H7 (cell line): ENCODE measurements around the gene RAB3B. TPM values are rescaled to one million over a fixed set of nuclear protein-coding genes. Genes with fewer than 3 reads are reported as not detected.
"Not testable (repeated sequence)": the region's sequence is repeated elsewhere in the genome, so short reads cannot be mapped to it uniquely, and the experiment has no call there.

Experiments used
- DNase-seq: peaks from one replicate; pipeline ENCODE4 v3.0.0; 2012
- H3K27me3 ChIP-seq: 2 replicates; pipeline ENCODE4 v1.6.0; 2011; ENCODE audit warnings: mild to moderate bottlenecking, low read length; ENCODE audit not compliant: control insufficient read depth, insufficient read depth
- H3K36me3 ChIP-seq: replicated peaks from 2 replicates; pipeline ENCODE4 v1.5.1; 2011; ENCODE audit warnings: low read length; ENCODE audit not compliant: control insufficient read depth, insufficient read depth
- H3K4me3 ChIP-seq: 2 replicates; pipeline ENCODE4 v1.5.1; 2011; ENCODE audit warnings: low read depth, mild to moderate bottlenecking, control low read depth, low read length, moderate library complexity; ENCODE audit not compliant: insufficient read depth
- total RNA-seq: library from RNA; depleted of rRNA; stranded (reverse); fragments of >200 nt; shearing (Covaris generic); gene quantifications from 2 replicates; pipeline ENCODE4 v1.2.3, GENCODE V29; 2014

The RAB3B gene
- total RNA-seq, 1 experiment from 2014 or later: 22.4 TPM

DNA sequence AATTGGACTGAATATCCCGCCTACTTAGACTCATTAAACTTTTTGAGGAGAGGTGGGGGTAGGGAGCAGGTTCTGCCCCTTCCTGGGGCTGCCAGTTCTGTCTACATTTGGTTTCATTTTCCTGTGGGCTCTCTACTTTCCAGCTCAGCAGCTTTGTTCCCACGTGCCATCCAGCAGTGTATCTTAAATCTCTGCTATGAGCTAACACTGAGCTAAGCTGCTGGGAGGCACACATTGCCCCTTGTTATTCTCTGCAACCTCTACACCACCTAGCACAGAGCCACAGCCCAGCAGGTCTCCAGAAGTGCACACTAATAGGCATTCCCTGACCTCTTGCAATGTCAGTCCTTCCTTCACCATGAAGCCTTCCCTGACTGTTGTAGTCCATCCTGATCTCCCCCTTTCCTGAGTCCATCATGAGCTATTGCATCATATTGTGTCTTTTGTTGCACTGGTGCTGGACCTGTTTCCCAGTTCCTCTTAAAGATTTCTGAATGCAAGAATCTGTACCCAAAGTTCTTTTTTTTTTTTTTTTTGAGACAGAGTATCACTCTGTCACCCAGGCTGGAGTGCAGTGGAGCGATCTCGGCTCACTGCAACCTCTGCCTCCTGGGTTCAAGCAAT is 83.3 kb downstream of the RAB3B start:
- no peak overlapping the region for H3K4me3 ChIP-seq
- H3K36me3 ChIP-seq: no peaks in the 10 kb centered on the region; the same call in none of the 2 replicates
- no peaks in the 10 kb centered on the region for H3K27me3 ChIP-seq
- DNase-seq: no peak

- Histone ChIP-seq H3K4me3 (no peak overlapping the region), H3K36me3 (no peaks in the 10 kb centered on the region; the same call in none of the 2 replicates), H3K27me3 (no peaks in the 10 kb centered on the region)
- DNase-seq: no peak
Observed at GRCh38 chr1:51906306-51907078, 84.0 kb downstream of the RAB3B start.

- H3K27me3 ChIP-seq: no peaks in the 10 kb centered on the region
- no peaks in the 10 kb centered on the region for H3K36me3 ChIP-seq
- H3K4me3 ChIP-seq: no peak overlapping the region
- no peak for DNase-seq
Observed at GRCh38 chr1:51902456-51902855, 88.0 kb downstream of the RAB3B start.

DNA sequence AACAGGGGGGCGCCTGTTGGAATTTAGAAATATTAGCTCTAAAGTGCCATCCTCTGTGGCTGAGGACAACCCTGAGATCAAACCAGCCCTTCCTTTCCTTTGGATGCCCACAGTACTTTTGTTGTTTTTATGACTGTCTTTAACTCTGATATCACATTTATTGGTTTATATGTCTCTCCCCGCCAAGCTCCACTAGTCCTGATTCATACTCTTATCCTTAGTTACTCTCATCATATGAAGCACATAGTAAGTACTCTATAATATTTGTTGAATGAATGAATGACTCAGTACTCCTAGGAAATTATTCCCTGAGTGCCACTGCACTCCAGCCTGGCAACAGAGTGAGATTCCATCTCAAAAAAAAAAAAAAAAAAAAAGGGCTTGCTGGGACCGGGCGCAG is 89.3 kb downstream of the RAB3B start:
- H3K4me3 ChIP-seq: no peak overlapping the region
- H3K27me3 ChIP-seq: no peaks in the 10 kb centered on the region

GRCh38 chr1:51899022-51899421 is 91.5 kb downstream of the RAB3B start:
- Histone ChIP-seq H3K4me3 (no peak overlapping the region), H3K27me3 (no peaks in the 10 kb centered on the region), H3K36me3 (no peaks in the 10 kb centered on the region)
- DNase-seq: no peak

More for the DNA sequence above, 89.3 kb downstream of the RAB3B start:
- H3K36me3 ChIP-seq: no peaks in the 10 kb centered on the region
- no peak for DNase-seq

DNA sequence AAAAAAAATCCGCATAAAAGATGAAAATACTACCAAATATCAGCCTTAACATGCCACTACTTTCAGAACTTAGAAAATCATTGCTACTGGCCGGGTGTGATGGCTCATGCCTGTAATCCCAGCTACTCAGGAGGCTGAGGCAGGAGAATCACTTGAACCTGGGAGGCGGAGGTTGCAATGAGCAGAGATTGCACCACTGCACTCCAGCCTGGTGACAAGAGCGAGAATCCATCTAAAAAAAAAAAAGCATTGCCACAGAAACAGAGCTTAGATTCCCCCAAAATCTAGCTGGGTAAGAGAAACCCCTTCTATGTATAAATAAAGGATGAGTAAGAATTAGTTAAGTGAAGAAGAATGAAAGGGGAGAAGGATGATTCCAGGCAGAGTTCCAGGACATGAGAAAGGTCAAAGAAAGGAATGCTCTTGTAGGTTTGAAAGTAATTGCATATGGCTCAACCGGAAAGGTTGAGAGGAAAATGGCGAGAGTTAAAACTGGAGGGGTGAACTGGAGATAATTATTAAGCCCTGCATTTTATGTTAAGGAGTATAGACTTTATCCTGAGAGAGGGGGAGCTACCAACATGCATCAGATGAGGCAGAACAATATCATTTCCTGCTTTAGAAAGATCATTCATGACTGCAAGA is 92.3 kb downstream of the RAB3B start:
- H3K4me3 ChIP-seq: no peak overlapping the region
- H3K36me3 ChIP-seq: no peaks in the 10 kb centered on the region
- no peak for DNase-seq
- H3K27me3 ChIP-seq: no peaks in the 10 kb centered on the region

DNA sequence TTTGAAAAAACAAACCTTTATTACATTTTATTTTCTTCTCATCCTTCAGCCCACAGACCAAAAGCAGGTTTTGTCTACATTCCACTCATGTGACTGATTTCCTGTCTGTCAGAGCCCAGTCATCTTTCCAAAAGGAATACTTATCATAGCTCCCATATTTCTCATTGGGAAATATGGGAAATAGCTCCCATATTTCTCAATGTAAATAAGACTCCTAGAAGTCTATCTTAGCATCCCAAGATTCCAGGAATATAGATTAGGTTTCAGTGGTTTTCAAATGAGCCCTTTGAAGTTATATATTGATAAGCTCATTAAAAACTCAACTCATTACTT is 92.8 kb downstream of the RAB3B start:
- H3K36me3 ChIP-seq: no peaks in the 10 kb centered on the region
- H3K4me3 ChIP-seq: no peak overlapping the region
- H3K27me3 ChIP-seq: no peaks in the 10 kb centered on the region
- no peak for DNase-seq

DNA sequence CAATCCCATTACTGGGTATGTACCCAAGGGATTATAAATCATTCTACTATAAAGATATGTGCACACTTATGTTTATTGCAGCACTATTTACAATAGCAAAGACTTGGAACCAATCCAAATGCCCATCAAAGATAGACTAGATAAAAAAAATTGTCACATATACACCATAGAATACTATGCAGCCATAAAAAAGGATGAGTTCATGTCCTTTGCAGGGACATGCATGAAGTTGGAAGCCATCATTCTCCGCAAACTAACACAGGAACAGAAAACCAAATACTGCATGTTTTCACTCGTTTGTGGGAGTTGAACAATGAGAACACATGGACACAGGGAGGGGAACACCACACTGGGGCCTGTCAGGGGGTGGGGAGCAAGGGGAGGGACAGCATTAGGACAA is 95.8 kb downstream of the RAB3B start:
- not testable (repeated sequence) for DNase-seq, H3K4me3 ChIP-seq, H3K27me3 ChIP-seq, H3K36me3 ChIP-seq

DNA sequence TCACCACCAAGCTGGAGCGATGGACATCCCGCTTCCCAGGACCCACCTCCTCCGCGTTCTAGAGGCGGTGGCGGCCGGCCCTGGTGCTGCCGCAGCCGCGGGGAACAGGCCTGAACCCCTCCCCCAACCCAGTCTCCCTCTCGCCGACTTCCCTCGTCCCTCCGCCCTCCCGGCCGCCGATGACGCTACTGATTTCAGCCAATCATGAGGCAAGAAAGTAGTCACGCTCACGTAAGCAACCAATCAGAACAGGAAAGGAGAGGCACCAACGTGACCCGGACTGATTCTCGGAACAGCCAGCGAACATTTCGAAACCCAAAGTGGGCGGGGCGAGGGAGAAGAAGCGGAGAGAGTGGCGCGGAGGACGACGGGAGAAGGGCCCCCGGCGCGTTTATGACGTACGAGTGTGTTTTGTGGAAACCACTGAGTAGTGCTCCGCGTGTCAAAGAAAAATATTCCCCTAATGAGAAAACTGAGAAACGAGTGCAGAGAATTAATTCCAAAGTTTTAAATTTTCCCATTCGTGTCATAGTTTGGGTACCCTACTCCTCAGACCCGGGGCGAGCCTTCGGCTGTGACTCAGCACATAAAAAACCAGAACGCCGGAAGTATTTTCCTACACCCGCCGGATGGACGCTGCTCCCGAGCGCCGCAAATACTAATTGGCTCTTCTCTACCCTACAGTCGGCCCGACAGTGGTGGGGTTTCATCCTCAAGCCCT is 111.7 kb downstream of the RAB3B start, which contains the start of gene NRDC:
NRDC (minus strand) TSS at position 112 of the 721 bp plus-strand sequence. CDS start 112 bp downstream, outside the sequence.
- H3K36me3 ChIP-seq: no peaks in the 10 kb centered on the region
- peak; percentile 97 for DNase-seq
- H3K4me3 ChIP-seq: peak within 1 kb of the TSS; percentile 99
- no peaks in the 10 kb centered on the region for H3K27me3 ChIP-seq

- Histone ChIP-seq H3K36me3 (no peaks in the 10 kb centered on the region), H3K4me3 (peak overlapping the region; percentile 99), H3K27me3 (no peaks in the 10 kb centered on the region)
- DNase-seq: no peak
Observed at GRCh38 chr1:51878308-51878615, 112.2 kb downstream of the RAB3B start.

- peaks cover 2% of the 10 kb centered on the region; the same call in 1 of the 2 replicates for H3K36me3 ChIP-seq
- no peaks in the 10 kb centered on the region for H3K27me3 ChIP-seq
- peak overlapping the region; percentile 99 for H3K4me3 ChIP-seq
- no peak for DNase-seq
Observed at GRCh38 chr1:51877434-51878307, 112.8 kb downstream of the RAB3B start.

GRCh38 chr1:51875836-51876235 is 114.7 kb downstream of the RAB3B start:
- Histone ChIP-seq H3K36me3 (peaks cover 2% of the 10 kb centered on the region; the same call in 1 of the 2 replicates), H3K27me3 (no peaks in the 10 kb centered on the region), H3K4me3 (no peak overlapping the region)
- no peak for DNase-seq

- DNase-seq: no peak
- H3K36me3 ChIP-seq: peaks cover 2% of the 10 kb centered on the region; the same call in 1 of the 2 replicates
- no peaks in the 10 kb centered on the region for H3K27me3 ChIP-seq
- H3K4me3 ChIP-seq: no peak overlapping the region
Observed at GRCh38 chr1:51875291-51875772, 115.2 kb downstream of the RAB3B start.

GRCh38 chr1:51873270-51873669 is 117.2 kb downstream of the RAB3B start:
- not testable (repeated sequence) for H3K27me3 ChIP-seq, DNase-seq, H3K4me3 ChIP-seq, H3K36me3 ChIP-seq
